CD4-positive, alpha-beta T cell (primary cell): Measurements from ENCODE around the gene ACSL4. TPM values are rescaled to one million over a fixed set of nuclear protein-coding genes. Genes with fewer than 3 reads are reported as not detected.
A peak's percentile ranks its signal among the peaks of the same experiment; 100 is the strongest.

Source experiments
- ATAC-seq: fragments of 200-7000 bp; cut with Tn5 transposase; one replicate; pipeline ENCODE4 v1.10.0; 2022; ENCODE audit warnings: mild to moderate bottlenecking; ENCODE audit not compliant: poor library complexity
- CTCF ChIA-PET: fragments of 350-600 bp; sonication (Branson Sonifier 250); formaldehyde crosslinking; loops from one replicate; lab custom pipeline; 2021; ENCODE audit warnings: antibody characterized with exemption, inconsistent platforms; lab: Charles Lee
- POLR2A ChIA-PET: fragments of 350-600 bp; sonication (Branson Sonifier 250); formaldehyde crosslinking; loops from one replicate; lab custom pipeline; 2021; ENCODE audit warnings: antibody characterized with exemption, inconsistent platforms; lab: Charles Lee
- DNase-seq, 14 experiments: peaks; one replicate each; pipeline ENCODE4 v3.0.0-alpha.2; 2013 to 2020; ENCODE audit warnings: mixed read lengths in 2 of 14
- H3K27ac ChIP-seq, 2 donors: one replicate each; pipeline versions ENCODE4 v1.5.1 to v1.7.0; 2013; ENCODE audit warnings: low read length in 2 of 2, low read depth in 1 of 2, mild to moderate bottlenecking in 1 of 2
- H3K27me3 ChIP-seq, 2 experiments: 1 replicate in 1 of 2; 2 replicates in 1 of 2; pipeline versions ENCODE4 v1.6.1 to v1.7.0; 2013; ENCODE audit warnings: low read length in 2 of 2, control low read depth in 1 of 2, mild to moderate bottlenecking in 1 of 2, moderate library complexity in 1 of 2; ENCODE audit not compliant: insufficient read depth in 2 of 2, control insufficient read depth in 1 of 2
- H3K36me3 ChIP-seq: one replicate; pipeline ENCODE4 v1.6.1; 2013; ENCODE audit warnings: low read length, control low read depth; ENCODE audit not compliant: insufficient read depth
- H3K4me1 ChIP-seq: one replicate; pipeline ENCODE4 v1.6.1; 2013; ENCODE audit warnings: low read length, control low read depth; ENCODE audit not compliant: insufficient read depth
- H3K4me3 ChIP-seq: one replicate; pipeline ENCODE4 v1.5.1; 2013; ENCODE audit warnings: mild to moderate bottlenecking, low read length, moderate library complexity
- H3K9me3 ChIP-seq, 2 experiments: 1 replicate in 1 of 2; 2 replicates in 1 of 2; pipeline versions ENCODE4 v1.6.1 to v1.7.0; 2013; ENCODE audit warnings: low read length in 2 of 2, mild to moderate bottlenecking in 2 of 2, control low read depth in 1 of 2, moderate library complexity in 1 of 2; ENCODE audit not compliant: control insufficient read depth in 1 of 2, insufficient read depth in 1 of 2
- H3K27ac Mint-ChIP-seq: one replicate; pipeline ENCODE4 v1.8.0; 2020; ENCODE audit warnings: mixed read lengths
- H3K27me3 Mint-ChIP-seq: one replicate; pipeline ENCODE4 v1.8.0; 2021; ENCODE audit warnings: mixed read lengths
- H3K36me3 Mint-ChIP-seq: one replicate; pipeline ENCODE4 v1.8.0; 2021; ENCODE audit warnings: low read depth, mixed read lengths
- H3K4me1 Mint-ChIP-seq: one replicate; pipeline ENCODE4 v1.8.0; 2021; ENCODE audit warnings: low read depth, mixed read lengths
- H3K4me3 Mint-ChIP-seq: one replicate; pipeline ENCODE4 v1.8.0; 2020; ENCODE audit warnings: mild to moderate bottlenecking, mixed read lengths
- H3K9me3 Mint-ChIP-seq: one replicate; pipeline ENCODE4 v1.8.0; 2020; ENCODE audit warnings: mixed read lengths
- intact Hi-C, 2 experiments: fragments of 100-400 bp; cut with DNase I in 1 of 2; cut with micrococcal nuclease in 1 of 2; formaldehyde crosslinking; loops; one replicate each; pipeline versions ENCODE4 v1.15.1 to v1.9.0; 2023 to 2025; cut with DNase I, micrococcal nuclease
- total RNA-seq, 174 experiments: library from RNA in 2 of 174; stranded (reverse) in 2 of 174; gene quantifications; one replicate each; pipeline ENCODE4 v1.2.3 and lab custom pipeline; 2021 to 2026
- TF ChIP-seq, protein P1 (sequence below): fragments of 200-600 bp; IDR thresholded peaks from one replicate; pipeline ENCODE4 v1.8.0; 2022; ENCODE audit warnings: antibody characterized with exemption, mild to moderate bottlenecking

Gene ACSL4
- total RNA-seq, 2 experiments from 2014 or later = 11.1 to 14.5 TPM

DNA sequence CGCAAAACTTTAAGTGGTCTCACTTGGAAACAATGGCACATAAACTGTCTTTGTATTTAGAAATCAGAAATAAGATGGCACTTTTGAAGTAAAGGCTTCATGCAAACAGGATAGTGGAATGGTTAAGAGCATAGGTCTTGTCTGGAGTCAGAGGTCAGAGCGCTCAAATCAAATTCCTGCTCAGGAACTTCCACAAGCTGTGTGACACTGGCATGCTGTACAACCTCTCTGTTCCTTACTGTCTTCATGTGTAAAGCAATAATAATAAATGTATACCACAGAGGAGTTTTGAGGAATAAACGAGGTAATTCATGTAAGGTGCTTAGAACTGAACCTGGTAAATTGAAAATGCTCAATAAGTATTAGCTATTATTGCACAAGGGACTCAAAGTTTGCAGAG lies 43.4 kb upstream of the ACSL4 start:
- Histone ChIP-seq H3K4me1 (no peaks in the 10 kb centered on the region), H3K27me3 (no peaks in the 10 kb centered on the region), H3K9me3 (no peaks in the 10 kb centered on the region), H3K4me3 (no peak overlapping the region), H3K36me3 (no peaks in the 10 kb centered on the region), H3K27ac (no peak overlapping the region)
- Mint-ChIP-seq H3K36me3 (no peaks in the 10 kb centered on the region), H3K27ac (no peak overlapping the region), H3K9me3 (no peaks in the 10 kb centered on the region), H3K4me3 (no peak overlapping the region), H3K4me1 (no peaks in the 10 kb centered on the region), H3K27me3 (no peaks in the 10 kb centered on the region)
- intact Hi-C loops = no loop called here
- TF ChIP-seq, protein P1, sequence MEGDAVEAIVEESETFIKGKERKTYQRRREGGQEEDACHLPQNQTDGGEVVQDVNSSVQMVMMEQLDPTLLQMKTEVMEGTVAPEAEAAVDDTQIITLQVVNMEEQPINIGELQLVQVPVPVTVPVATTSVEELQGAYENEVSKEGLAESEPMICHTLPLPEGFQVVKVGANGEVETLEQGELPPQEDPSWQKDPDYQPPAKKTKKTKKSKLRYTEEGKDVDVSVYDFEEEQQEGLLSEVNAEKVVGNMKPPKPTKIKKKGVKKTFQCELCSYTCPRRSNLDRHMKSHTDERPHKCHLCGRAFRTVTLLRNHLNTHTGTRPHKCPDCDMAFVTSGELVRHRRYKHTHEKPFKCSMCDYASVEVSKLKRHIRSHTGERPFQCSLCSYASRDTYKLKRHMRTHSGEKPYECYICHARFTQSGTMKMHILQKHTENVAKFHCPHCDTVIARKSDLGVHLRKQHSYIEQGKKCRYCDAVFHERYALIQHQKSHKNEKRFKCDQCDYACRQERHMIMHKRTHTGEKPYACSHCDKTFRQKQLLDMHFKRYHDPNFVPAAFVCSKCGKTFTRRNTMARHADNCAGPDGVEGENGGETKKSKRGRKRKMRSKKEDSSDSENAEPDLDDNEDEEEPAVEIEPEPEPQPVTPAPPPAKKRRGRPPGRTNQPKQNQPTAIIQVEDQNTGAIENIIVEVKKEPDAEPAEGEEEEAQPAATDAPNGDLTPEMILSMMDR = no peak
- POLR2A ChIA-PET = no interaction called here
- no peak for ATAC-seq
- no peak for DNase-seq
- CTCF ChIA-PET = no interaction called here

DNA sequence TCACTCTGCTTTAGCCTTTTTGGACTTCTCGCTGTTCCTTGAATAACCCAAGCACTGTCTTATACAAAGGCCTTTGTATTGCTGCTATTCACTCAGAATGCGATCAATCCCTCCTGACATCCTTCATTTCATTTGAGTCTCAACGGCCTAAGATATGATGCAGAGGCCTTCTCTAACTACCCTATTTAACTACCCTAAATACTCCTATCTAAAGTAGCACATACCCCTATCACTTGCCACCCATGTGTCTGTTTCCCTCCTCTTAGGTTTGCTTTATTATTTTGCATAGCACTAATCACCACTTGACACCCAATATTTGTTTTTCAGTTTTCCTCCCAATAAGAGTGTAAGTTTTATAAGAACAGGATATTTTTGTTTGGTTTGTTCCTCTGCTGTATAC lies 42.3 kb upstream of the ACSL4 start:
- H3K9me3 ChIP-seq = peaks cover 0 to under 1% of the 10 kb centered on the region in 2 experiments
- TF ChIP-seq, protein P1 = no peak
- Mint-ChIP-seq H3K4me1 (no peaks in the 10 kb centered on the region), H3K4me3 (no peak overlapping the region), H3K27me3 (no peaks in the 10 kb centered on the region), H3K9me3 (no peaks in the 10 kb centered on the region), H3K27ac (no peak overlapping the region), H3K36me3 (no peaks in the 10 kb centered on the region)
- ATAC-seq = no peak
- CTCF ChIA-PET = interaction anchor here (1.3 kb wide), 1 partner anchor 10 kb away, joined by 3 read pairs; no protein-coding TSS in a partner anchor
- no peak overlapping the region for H3K4me3 ChIP-seq
- DNase-seq = no peak
- intact Hi-C loops = no loop called here
- no peak overlapping the region for H3K27ac ChIP-seq
- no peaks in the 10 kb centered on the region for H3K4me1 ChIP-seq
- POLR2A ChIA-PET = no interaction called here
- H3K36me3 ChIP-seq = no peaks in the 10 kb centered on the region
- no peaks in the 10 kb centered on the region for H3K27me3 ChIP-seq

DNA sequence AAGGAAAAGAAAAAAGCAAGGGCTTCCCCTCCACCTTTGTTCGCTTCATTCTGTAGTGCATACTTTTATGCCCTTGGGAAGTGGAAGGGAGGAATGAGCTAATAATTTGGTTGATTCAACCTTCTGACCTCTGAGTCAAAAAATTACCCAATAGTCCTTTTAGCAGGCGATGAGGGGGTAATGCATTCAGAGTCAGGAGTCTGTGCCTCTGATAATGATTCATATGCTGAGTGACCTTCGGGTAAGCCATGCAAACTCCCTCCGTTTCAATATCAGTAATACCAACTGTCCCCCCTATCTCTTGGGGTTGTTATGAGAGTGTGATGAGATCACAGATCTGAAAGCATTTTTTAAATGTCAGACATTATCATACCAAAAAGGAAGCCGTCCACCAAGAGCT lies 41.6 kb upstream of the ACSL4 start:
- ATAC-seq (no peak), DNase-seq (peak in 2 of 14 experiments; percentile 3 to 26)
- CTCF ChIA-PET = interaction anchor here (1.3 kb wide), 1 partner anchor 10 kb away, joined by 3 read pairs; no protein-coding TSS in a partner anchor
- POLR2A ChIA-PET = no interaction called here
- Mint-ChIP-seq H3K9me3 (no peaks in the 10 kb centered on the region), H3K27ac (no peak overlapping the region), H3K4me1 (no peaks in the 10 kb centered on the region), H3K27me3 (no peaks in the 10 kb centered on the region), H3K4me3 (no peak overlapping the region), H3K36me3 (no peaks in the 10 kb centered on the region)
- Histone ChIP-seq H3K36me3 (no peaks in the 10 kb centered on the region), H3K4me1 (no peaks in the 10 kb centered on the region), H3K9me3 (peaks cover 0 to 4% of the 10 kb centered on the region in 2 experiments), H3K27me3 (no peaks in the 10 kb centered on the region), H3K4me3 (no peak overlapping the region), H3K27ac (no peak overlapping the region)
- intact Hi-C loops = no loop called here
- TF ChIP-seq, protein P1 = no peak
